Lower lobe of right lung (tissue), 2 donors: Measurements from ENCODE around the gene RNF175. TPM values are rescaled to one million over a fixed set of nuclear protein-coding genes. Genes with fewer than 3 reads are reported as not detected.

Source experiments
- ATAC-seq, 2 donors: fragments of 200-7000 bp; cut with Tn5 transposase; one replicate each; pipeline ENCODE4 v1.9.1; 2020 to 2022; ENCODE audit warnings: mild to moderate bottlenecking in 2 of 2, moderate library complexity in 2 of 2
- DNase-seq: peaks from one replicate; pipeline ENCODE4 v3.0.0-alpha.2; 2020
- H3K27ac ChIP-seq: fragments of 200-600 bp; one replicate; pipeline ENCODE4 v1.8.0; 2022
- H3K27me3 ChIP-seq: fragments of 200-600 bp; one replicate; pipeline ENCODE4 v1.8.0; 2022; ENCODE audit warnings: low read depth
- H3K36me3 ChIP-seq: fragments of 200-600 bp; one replicate; pipeline ENCODE4 v1.8.0; 2022; ENCODE audit warnings: mild to moderate bottlenecking
- H3K4me1 ChIP-seq: fragments of 200-600 bp; one replicate; pipeline ENCODE4 v1.8.0; 2022
- H3K4me3 ChIP-seq: fragments of 200-600 bp; one replicate; pipeline ENCODE4 v1.8.0; 2022; ENCODE audit warnings: mild to moderate bottlenecking
- H3K9me3 ChIP-seq: fragments of 200-600 bp; one replicate; pipeline ENCODE4 v1.8.0; 2022
- intact Hi-C: fragments of 100-400 bp; cut with DNase I; formaldehyde crosslinking; loops from one replicate; pipeline ENCODE4 v1.11.0; 2022
- total RNA-seq: library from RNA; stranded (reverse); fragmentation: NEBNext Ultra II Directional; extraction: Animal tissue kit (Norgen Biotek cat#: 25700); gene quantifications from one replicate; pipeline ENCODE4 v1.2.1, GENCODE V29; 2021
- TF ChIP-seq, protein P1 (sequence below): fragments of 200-600 bp; IDR thresholded peaks from one replicate; pipeline ENCODE4 v1.8.0; 2022; ENCODE audit warnings: antibody characterized with exemption, mild to moderate bottlenecking
- donor health status: DM: no; HTN: yes; CAD: no; lungs with severe emphysema.

RNF175 gene
- total RNA-seq, 1 donor from 2014 or later = 0.12 TPM

DNA sequence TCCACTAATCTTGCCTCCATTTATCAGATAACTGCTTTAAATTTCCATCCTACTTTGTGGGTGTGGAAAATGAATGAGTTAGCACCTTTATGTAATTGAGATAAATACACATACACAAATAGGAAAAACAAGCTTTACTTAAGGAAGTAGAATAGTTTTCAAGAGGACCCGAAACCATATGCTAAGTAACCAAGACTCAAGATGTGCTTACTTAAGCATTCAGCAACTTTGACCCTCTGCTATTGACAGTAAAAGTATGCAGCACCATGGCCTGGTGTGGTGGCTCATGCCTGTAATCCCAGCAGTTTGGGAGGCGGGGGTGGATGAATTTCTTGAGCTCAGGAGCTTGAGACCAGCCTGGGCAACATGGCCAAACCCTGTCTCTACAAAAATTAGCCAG is 29.9 kb downstream of the RNF175 start:
- TF ChIP-seq, protein P1, sequence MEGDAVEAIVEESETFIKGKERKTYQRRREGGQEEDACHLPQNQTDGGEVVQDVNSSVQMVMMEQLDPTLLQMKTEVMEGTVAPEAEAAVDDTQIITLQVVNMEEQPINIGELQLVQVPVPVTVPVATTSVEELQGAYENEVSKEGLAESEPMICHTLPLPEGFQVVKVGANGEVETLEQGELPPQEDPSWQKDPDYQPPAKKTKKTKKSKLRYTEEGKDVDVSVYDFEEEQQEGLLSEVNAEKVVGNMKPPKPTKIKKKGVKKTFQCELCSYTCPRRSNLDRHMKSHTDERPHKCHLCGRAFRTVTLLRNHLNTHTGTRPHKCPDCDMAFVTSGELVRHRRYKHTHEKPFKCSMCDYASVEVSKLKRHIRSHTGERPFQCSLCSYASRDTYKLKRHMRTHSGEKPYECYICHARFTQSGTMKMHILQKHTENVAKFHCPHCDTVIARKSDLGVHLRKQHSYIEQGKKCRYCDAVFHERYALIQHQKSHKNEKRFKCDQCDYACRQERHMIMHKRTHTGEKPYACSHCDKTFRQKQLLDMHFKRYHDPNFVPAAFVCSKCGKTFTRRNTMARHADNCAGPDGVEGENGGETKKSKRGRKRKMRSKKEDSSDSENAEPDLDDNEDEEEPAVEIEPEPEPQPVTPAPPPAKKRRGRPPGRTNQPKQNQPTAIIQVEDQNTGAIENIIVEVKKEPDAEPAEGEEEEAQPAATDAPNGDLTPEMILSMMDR = no peak
- ATAC-seq = no peak

DNA sequence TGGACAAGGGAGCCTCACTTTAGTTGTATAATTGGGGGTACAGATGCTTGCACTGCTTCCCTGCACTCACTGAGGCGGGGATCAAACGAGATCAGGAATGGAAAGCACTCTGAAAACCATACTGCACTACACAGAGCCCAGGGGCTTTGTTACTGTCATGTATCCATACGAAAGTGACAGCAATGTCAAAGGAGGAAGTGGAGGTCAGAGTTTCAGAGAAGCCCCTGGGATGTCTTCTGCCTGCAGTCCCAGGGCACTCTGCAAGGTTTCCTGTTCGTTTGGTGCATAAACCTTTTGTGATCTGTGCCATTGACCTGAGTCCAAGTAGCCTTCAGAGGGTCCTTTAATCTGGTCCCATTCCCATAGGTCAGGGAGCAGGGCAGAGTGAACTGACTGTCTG is 31.2 kb downstream of the RNF175 start:
- no peak overlapping the region for H3K4me3 ChIP-seq
- H3K36me3 ChIP-seq = no peaks in the 10 kb centered on the region
- ATAC-seq (no peak), DNase-seq (no peak)
- H3K27me3 ChIP-seq = no peaks in the 10 kb centered on the region
- H3K27ac ChIP-seq = no peak overlapping the region
- H3K4me1 ChIP-seq = no peaks in the 10 kb centered on the region
- H3K9me3 ChIP-seq = no peaks in the 10 kb centered on the region
- TF ChIP-seq, protein P1 = no peak
- intact Hi-C loops = no loop called here

More for the DNA sequence above, 29.9 kb downstream of the RNF175 start:
- Histone ChIP-seq H3K36me3 (no peaks in the 10 kb centered on the region), H3K4me3 (no peak overlapping the region), H3K27me3 (no peaks in the 10 kb centered on the region), H3K4me1 (no peaks in the 10 kb centered on the region), H3K27ac (no peak overlapping the region), H3K9me3 (no peaks in the 10 kb centered on the region)
- intact Hi-C loops = no loop called here
- no peak for DNase-seq

DNA sequence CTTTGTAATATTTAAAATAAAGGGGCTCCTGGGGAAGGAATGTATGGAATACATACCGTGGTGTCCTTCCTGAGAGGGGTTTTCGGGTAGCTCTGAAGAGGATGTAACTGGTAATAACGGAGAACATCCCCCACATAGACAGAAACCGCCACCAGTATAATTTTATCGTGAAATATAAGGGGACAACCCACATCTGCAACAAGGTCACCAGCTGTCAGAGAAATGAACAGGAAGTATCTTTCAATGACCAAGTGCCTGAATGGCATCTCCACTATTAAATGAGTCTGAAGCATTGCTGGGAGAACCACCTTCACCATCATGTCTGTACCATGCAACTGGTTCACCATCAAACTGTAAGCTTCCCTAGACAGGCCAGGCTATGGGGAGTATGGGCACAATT is 31.7 kb downstream of the RNF175 start:
- no peak overlapping the region for H3K27ac ChIP-seq
- no peak overlapping the region for H3K4me3 ChIP-seq
- TF ChIP-seq, protein P1 = no peak
- H3K9me3 ChIP-seq = no peaks in the 10 kb centered on the region
- no peaks in the 10 kb centered on the region for H3K4me1 ChIP-seq
- no peaks in the 10 kb centered on the region for H3K36me3 ChIP-seq
- no peak for DNase-seq
- no peak for ATAC-seq
- H3K27me3 ChIP-seq = no peaks in the 10 kb centered on the region
- intact Hi-C loops = no loop called here

DNA sequence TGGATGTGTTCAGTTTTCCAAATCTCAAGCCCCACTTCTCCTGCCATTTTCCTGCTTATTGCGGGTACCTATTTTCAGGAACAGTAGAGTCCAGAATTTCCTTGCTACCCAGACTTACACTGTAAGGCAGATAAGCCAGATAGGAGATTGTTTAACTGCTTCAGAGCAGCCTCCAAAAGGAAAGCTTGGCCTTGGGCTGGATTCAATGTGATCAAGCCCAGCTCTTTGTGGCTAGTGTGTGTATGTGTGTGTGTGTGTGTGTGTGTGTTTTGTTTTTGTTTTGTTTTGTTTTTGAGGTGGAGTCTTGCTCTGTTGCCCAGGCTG is 34.0 kb downstream of the RNF175 start:
- TF ChIP-seq, protein P1 = no peak
- Histone ChIP-seq H3K4me1 (no peaks in the 10 kb centered on the region), H3K9me3 (no peaks in the 10 kb centered on the region), H3K27ac (no peak overlapping the region), H3K36me3 (no peaks in the 10 kb centered on the region), H3K27me3 (no peaks in the 10 kb centered on the region), H3K4me3 (no peak overlapping the region)
- ATAC-seq = no peak
- intact Hi-C loops = no loop called here
- DNase-seq = no peak

DNA sequence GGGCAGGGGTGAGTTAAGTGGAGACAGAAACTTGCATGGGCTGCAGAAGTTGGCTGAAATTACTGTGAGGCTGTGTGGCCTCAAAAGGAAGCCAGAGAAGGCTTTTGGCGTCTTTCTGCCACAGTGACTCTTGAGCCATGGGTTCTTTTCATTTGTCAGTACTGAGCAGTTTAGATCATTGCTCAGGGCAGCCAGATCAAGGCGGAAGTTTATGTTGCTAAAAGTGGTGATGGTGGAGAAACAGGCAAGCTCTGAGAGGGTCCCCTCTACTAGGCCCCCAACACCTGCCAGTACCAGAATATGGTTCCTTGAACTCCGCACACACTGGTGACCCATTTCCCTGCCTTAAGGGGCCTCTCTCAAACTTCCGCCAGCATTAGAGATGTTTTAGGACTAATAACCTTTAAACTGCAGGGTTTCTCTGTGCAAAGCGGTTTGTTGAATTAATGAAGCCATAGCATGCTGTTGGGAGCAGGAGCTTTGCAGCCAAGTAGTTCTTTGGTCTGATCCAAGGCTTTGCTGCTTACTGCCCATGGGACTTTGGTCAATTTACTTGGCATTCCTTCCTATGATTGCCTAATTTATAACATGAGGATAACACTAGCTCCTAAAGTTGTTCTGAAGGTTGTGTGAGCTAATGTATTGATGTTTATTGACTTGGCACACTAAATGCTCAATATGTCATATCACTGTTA is 34.5 kb downstream of the RNF175 start:
- Histone ChIP-seq H3K4me3 (no peak overlapping the region), H3K36me3 (no peaks in the 10 kb centered on the region), H3K4me1 (no peaks in the 10 kb centered on the region), H3K27me3 (no peaks in the 10 kb centered on the region), H3K27ac (no peak overlapping the region), H3K9me3 (no peaks in the 10 kb centered on the region)
- no peak for ATAC-seq
- intact Hi-C loops = no loop called here
- no peak for DNase-seq
- TF ChIP-seq, protein P1 = no peak

DNA sequence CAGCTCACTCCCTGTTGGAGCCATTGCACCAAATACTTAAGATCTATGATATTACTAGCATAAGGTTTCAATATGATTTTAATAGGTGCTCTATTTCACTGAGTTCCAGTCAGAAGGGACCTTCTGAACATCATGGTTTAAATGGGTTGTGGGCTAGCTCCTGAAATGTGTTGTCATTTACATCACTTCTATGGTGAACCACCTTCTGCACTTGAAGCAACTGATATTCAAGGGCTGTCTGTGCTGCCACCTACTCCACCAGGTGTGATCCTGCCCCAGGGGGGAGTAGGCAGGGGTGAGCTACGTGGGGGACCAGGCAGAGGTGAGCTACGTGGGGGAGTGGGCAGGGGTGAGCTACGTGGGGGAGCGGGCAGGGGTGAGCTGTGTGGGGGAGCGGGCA is 35.2 kb downstream of the RNF175 start:
- H3K36me3 ChIP-seq = no peaks in the 10 kb centered on the region
- TF ChIP-seq, protein P1 = no peak
- H3K9me3 ChIP-seq = no peaks in the 10 kb centered on the region
- H3K27ac ChIP-seq = no peak overlapping the region
- H3K4me3 ChIP-seq = no peak overlapping the region
- DNase-seq (no peak), ATAC-seq (no peak)
- no peaks in the 10 kb centered on the region for H3K4me1 ChIP-seq
- H3K27me3 ChIP-seq = no peaks in the 10 kb centered on the region
- intact Hi-C loops = no loop called here
